GM23248 (cell line): ENCODE data around the gene RALGPS1.

Experiments
- EZH2 ChIP-seq: fragments of 200-600 bp; sonication (generic); IDR thresholded peaks from 2 replicates; pipeline ENCODE4 v1.6.1; 2018; ENCODE audit warnings: antibody characterized with exemption, mild to moderate bottlenecking; ENCODE audit not compliant: insufficient read depth, poor library complexity, severe bottlenecking
- EZH2phosphoT487 ChIP-seq: fragments of 200-600 bp; sonication (generic); IDR thresholded peaks from 2 replicates; pipeline ENCODE4 v1.6.1; 2018; ENCODE audit warnings: antibody characterized with exemption, moderate library complexity, mild to moderate bottlenecking, low read depth; ENCODE audit not compliant: insufficient read depth

DNA sequence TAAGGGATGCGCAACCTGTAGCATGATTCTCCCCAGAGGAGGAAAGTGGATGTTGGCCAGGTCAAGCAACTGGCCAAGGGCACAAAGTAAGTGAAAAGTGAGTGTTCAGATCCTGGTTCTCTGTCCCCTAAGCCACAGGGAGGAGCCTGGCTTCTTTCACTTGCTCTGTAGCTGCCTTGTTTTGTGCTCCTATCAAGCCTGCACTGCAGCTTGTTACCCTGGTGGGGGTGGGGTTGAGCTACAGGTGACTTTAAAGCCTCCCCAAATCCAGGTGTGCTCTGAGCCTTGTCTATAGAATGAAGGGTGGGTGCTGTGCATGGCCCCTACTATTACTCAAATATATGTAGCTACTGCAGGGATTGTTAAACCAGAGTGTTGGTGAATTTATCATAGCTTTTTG is 32.9 kb downstream of the RALGPS1 start:
- TF ChIP-seq EZH2phosphoT487 (no peak), EZH2 (no peak)
